ENCODE results near the gene FUZ. TPM values are rescaled to one million over a fixed set of nuclear protein-coding genes. Genes with fewer than 3 reads are reported as not detected.

Gene FUZ
- total and polyA plus RNA-seq, 2 donors (not counting 1 experiment from before 2014, with no cell fraction given) = 30.2 to 31.5 TPM

DNA sequence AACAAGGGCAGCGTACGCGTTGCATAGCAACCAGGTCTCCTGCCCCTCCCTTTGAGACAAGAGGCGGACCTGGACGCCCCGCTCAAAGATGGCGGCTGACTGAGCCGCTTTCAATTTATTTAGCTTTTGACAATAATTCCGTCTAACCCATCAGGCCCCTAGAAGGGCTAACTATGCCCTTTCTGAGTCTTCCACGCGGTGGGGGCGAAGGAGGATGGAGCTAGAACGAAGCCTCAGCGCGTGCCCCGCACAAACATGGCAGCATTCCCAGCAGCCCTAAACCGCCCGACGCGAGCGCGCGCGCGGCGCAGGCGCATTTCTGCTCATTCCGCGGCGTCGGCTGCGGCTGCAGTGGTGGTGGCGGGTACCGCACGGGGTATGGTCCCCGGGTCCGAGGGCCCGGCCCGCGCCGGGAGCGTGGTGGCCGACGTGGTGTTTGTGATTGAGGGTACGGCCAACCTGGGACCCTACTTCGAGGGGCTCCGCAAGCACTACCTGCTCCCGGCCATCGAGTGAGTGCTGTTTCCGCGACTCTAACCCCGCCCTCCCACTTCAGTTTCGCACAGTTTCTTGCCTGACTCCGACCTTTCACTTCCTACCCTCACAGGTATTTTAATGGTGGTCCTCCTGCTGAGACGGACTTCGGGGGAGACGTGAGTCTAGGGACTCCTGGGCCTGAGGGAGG lies 5.0 kb upstream of the FUZ start, which contains the start of gene MED25:
Gene MED25, plus strand, starts transcription at position 326 of the 685 bp plus-strand sequence. Its CDS starts 53 bp downstream, at position 379.
- intact Hi-C loops (cut with micrococcal nuclease) = loop anchor here (1.0 to 5.0 kb wide), 7 partner anchors 10 to 701 kb away; partner anchors contain the start of genes C19orf73, PPFIA3 and RRAS
- ChIA-PET POLR2A (interaction anchor here (0.9 to 2.4 kb wide), 4 partner anchors 25 to 59 kb away, joined by 3 to 9 read pairs (median 6); partner anchors contain the start of gene AKT1S1), CTCF (no interaction called here)
- peak within 1 kb of the TSS; percentile 98 for H3K27ac Mint-ChIP-seq
- Histone ChIP-seq H3K9me3 (ENCODE audit: control extremely low read depth in 1 of 3, control insufficient read depth in 2 of 3, insufficient read depth in 1 of 3, low read length in 2 of 3) (no peaks in the 10 kb centered on the region), H2AFZ (ENCODE audit: insufficient read depth, low read depth, low read length, poor library complexity, severe bottlenecking) (peak within 1 kb of the TSS; percentile 84), H3K9ac (ENCODE audit: low read length) (peak within 1 kb of the TSS; percentile 96), H3K79me2 (ENCODE audit: control insufficient read depth, insufficient read depth, low read length) (peaks cover 46% of the 10 kb centered on the region), H4K20me1 (ENCODE audit: control insufficient read depth, insufficient read depth, low read length, poor library complexity, severe bottlenecking) (peaks cover 34% of the 10 kb centered on the region), H3K4me1 (ENCODE audit: control insufficient read depth in 2 of 2, insufficient read depth in 2 of 2, low read length in 2 of 2) (peaks cover 13 to 29% of the 10 kb centered on the region in 2 donors), H3K27me3 (replicated peaks in 1 of 4; ENCODE audit: control extremely low read depth in 1 of 4, control insufficient read depth in 3 of 4, insufficient read depth in 4 of 4, low read length in 3 of 4) (no peaks in the 10 kb centered on the region), H3K4me3 (ENCODE audit: control extremely low read depth in 1 of 5, extremely low read depth in 1 of 5, insufficient read depth in 1 of 5, low read depth in 2 of 5, low read length in 4 of 5) (peak within 1 kb of the TSS; percentile 69 to 99 (median 94)), H3K27ac (ENCODE audit: low read length in 2 of 2) (peak within 1 kb of the TSS; percentile 89 to 98), H3K36me3 (replicated peaks in 1 of 2; ENCODE audit: control extremely low read depth in 1 of 2, control insufficient read depth in 1 of 2, extremely low read depth in 1 of 2, insufficient read depth in 2 of 2, low read length in 1 of 2) (peaks cover under 1 to 12% of the 10 kb centered on the region in 2 experiments), H3K4me2 (replicated peaks; ENCODE audit: low read depth, low read length, poor library complexity, severe bottlenecking) (peak within 1 kb of the TSS; percentile 92)
- TF ChIP-seq, protein P1, sequence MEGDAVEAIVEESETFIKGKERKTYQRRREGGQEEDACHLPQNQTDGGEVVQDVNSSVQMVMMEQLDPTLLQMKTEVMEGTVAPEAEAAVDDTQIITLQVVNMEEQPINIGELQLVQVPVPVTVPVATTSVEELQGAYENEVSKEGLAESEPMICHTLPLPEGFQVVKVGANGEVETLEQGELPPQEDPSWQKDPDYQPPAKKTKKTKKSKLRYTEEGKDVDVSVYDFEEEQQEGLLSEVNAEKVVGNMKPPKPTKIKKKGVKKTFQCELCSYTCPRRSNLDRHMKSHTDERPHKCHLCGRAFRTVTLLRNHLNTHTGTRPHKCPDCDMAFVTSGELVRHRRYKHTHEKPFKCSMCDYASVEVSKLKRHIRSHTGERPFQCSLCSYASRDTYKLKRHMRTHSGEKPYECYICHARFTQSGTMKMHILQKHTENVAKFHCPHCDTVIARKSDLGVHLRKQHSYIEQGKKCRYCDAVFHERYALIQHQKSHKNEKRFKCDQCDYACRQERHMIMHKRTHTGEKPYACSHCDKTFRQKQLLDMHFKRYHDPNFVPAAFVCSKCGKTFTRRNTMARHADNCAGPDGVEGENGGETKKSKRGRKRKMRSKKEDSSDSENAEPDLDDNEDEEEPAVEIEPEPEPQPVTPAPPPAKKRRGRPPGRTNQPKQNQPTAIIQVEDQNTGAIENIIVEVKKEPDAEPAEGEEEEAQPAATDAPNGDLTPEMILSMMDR (IDR thresholded peaks at IDR 0.05) = peak; percentile 44
- TF ChIP-seq EZH2 (IDR thresholded peaks at IDR 0.05; ENCODE audit: borderline replicate concordance, insufficient read depth, low read depth, low read length, poor library complexity, severe bottlenecking) = no peak
- ATAC-seq (ENCODE audit: low read depth) = peak; percentile 56
- peak within 1 kb of the TSS; percentile 97 for H3K4me3 Mint-ChIP-seq
- DNase-seq = peak; percentile 98
- no peaks in the 10 kb centered on the region for H3K27me3 Mint-ChIP-seq
- H3K9me3 Mint-ChIP-seq (ENCODE audit: insufficient read depth) = no peaks in the 10 kb centered on the region
- WGBS (ENCODE audit: insufficient coverage) = under 1% methylated on average over 47 of the region's 57 CpGs
- peaks cover 41% of the 10 kb centered on the region for H3K4me1 Mint-ChIP-seq

- Histone ChIP-seq H3K79me2 (ENCODE audit: control insufficient read depth, insufficient read depth, low read length) (peaks cover 35% of the 10 kb centered on the region), H4K20me1 (ENCODE audit: control insufficient read depth, insufficient read depth, low read length, poor library complexity, severe bottlenecking) (peaks cover 29% of the 10 kb centered on the region), H3K4me1 (ENCODE audit: control insufficient read depth in 2 of 2, insufficient read depth in 2 of 2, low read length in 2 of 2) (peaks cover 21 to 36% of the 10 kb centered on the region in 2 donors), H3K27ac (ENCODE audit: low read length in 2 of 2) (peak overlapping the region; percentile 89 to 98), H3K36me3 (replicated peaks in 1 of 2; ENCODE audit: control extremely low read depth in 1 of 2, control insufficient read depth in 1 of 2, extremely low read depth in 1 of 2, insufficient read depth in 2 of 2, low read length in 1 of 2) (peaks cover 0 to 8% of the 10 kb centered on the region in 2 experiments), H3K4me2 (replicated peaks; ENCODE audit: low read depth, low read length, poor library complexity, severe bottlenecking) (peak overlapping the region; percentile 92), H3K27me3 (replicated peaks in 1 of 4; ENCODE audit: control extremely low read depth in 1 of 4, control insufficient read depth in 3 of 4, insufficient read depth in 4 of 4, low read length in 3 of 4) (no peaks in the 10 kb centered on the region), H3K9me3 (ENCODE audit: control extremely low read depth in 1 of 3, control insufficient read depth in 2 of 3, insufficient read depth in 1 of 3, low read length in 2 of 3) (no peaks in the 10 kb centered on the region), H2AFZ (ENCODE audit: insufficient read depth, low read depth, low read length, poor library complexity, severe bottlenecking) (no peak overlapping the region), H3K9ac (ENCODE audit: low read length) (no peak overlapping the region), H3K4me3 (ENCODE audit: control extremely low read depth in 1 of 5, extremely low read depth in 1 of 5, insufficient read depth in 1 of 5, low read depth in 2 of 5, low read length in 4 of 5) (no peak overlapping the region)
- Mint-ChIP-seq H3K27ac (peak overlapping the region; percentile 98), H3K4me3 (no peak overlapping the region), H3K4me1 (peaks cover 49% of the 10 kb centered on the region), H3K9me3 (ENCODE audit: insufficient read depth) (no peaks in the 10 kb centered on the region), H3K27me3 (no peaks in the 10 kb centered on the region)
- intact Hi-C loops (cut with micrococcal nuclease) = loop anchor here (2.0 to 5.0 kb wide), 2 partner anchors 176 to 699 kb away; partner anchors contain the start of genes C19orf73, PPFIA3 and RRAS
- no peak for ATAC-seq (ENCODE audit: low read depth)
- ChIA-PET CTCF (interaction anchor here (1.0 kb wide), 1 partner anchor 34 kb away, joined by 5 read pairs; the partner anchor contains the start of gene PTOV1), POLR2A (no interaction called here)
- TF ChIP-seq, protein P1 (IDR thresholded peaks at IDR 0.05) = no peak
- TF ChIP-seq EZH2 (IDR thresholded peaks at IDR 0.05; ENCODE audit: borderline replicate concordance, insufficient read depth, low read depth, low read length, poor library complexity, severe bottlenecking) = no peak
- 87% methylated on average over 7 of the region's 14 CpGs for WGBS (ENCODE audit: insufficient coverage)
- no peak for DNase-seq
These were observed 3.5 kb upstream of the FUZ start for GRCh38 chr19:49816590-49816989.
